Stimulated activated CD8-positive, alpha-beta memory T cell treated with anti-CD3 and anti-CD28 coated beads, Interleukin-12 subunit alpha, Interleukin-12 subunit beta, amount 100 ng/mL, for 1 hour (primary cell): Measurements from ENCODE around the gene ELOVL6.

Source experiments
- DNase-seq: peaks from one replicate; pipeline ENCODE4 v3.0.0-alpha.2; 2020; ENCODE audit warnings: low read depth

ELOVL6 gene

DNA sequence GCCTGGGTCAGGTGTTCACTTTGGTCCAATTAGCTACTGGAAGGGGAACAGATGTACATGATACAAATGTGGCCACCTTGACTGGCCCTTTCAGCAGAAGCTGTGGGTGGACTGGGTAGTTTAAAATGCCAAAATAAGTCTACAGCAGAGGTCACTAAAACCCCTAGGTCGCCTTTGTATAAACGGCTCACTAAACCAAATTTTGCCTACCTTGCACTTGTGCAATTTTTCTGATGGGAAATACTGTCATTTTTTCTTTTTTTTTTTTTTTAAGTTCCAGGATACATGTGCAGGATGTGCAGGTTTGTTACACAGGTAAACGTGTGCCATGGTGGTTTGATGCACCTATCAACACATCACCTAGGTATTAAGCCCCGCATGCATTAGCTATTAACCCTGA is 176.0 kb downstream of the ELOVL6 start:
- no peak for DNase-seq

DNA sequence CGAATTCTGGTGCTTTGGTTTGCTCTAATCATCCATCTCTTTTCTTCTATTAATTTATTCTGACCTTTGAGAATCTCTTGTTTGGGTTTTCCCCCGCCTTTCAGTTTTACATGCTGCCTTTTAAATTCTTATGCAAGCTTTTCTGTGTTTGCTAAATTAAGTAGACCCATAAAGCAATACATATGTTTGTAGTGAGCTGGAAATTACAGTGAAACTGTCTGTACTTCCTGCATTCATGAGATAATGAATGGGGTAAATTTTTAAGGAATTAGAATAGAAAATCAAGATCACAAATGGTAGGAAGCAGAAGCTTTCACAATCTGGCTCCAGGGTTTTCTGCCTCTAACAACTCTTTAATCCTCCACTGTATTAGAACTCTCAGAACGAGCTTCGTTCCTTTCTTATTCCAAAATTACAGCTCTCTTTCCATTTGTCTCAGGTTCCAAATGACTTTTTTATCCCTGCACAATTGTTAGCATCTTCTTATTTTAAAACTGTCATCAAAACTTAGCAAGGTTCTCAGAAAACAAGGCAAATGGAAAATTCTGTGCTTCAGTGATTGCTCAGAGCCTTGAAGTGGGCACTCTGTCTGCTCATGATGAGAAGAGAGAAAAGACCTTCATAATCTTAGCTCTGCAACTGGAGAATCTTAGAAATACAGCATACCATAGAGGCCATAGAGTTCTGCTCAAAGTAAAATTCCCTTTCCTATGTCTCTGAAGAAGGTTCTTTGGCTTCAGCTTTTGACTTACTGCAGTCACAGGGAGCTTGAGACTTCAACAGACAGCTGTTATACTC is 177.6 kb downstream of the ELOVL6 start:
- DNase-seq = no peak

DNA sequence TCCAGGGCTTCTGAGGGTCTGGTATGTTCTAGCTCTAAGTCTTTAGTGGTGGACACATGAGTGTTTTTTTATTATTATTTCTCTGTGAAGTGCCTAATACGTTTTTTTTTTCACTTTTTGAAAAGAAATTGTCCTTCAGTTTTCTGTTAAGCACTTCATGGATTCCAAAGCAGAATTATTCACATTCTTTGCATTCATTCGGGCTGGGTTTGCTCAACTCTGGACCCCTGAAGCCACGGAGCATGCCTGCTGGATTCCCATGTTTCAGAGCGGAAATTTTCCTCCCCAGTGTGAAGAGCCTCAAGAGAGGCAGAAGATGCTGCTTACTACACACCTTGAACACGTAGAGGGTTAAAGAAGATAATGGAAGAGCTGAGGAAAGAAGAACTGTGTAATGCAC is 178.3 kb downstream of the ELOVL6 start:
- no peak for DNase-seq

DNA sequence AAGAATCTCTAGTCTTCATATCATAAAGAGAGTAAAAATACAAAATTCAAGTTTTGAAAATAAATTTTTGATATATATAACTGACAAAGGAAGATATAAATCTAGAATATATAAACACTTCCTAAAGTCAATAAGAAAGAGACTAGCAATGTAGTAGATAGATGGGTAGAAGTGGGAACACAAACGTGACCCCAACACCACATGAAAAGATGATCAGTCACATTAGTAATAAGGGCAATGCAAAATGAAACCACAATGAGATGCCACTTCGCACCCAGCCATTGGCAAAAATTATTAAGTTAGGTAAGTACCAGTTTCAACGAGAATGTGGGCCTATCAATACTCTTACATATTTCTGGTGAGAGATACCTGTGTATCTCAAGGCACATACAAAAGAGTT is 179.3 kb downstream of the ELOVL6 start:
- DNase-seq = no peak

DNA sequence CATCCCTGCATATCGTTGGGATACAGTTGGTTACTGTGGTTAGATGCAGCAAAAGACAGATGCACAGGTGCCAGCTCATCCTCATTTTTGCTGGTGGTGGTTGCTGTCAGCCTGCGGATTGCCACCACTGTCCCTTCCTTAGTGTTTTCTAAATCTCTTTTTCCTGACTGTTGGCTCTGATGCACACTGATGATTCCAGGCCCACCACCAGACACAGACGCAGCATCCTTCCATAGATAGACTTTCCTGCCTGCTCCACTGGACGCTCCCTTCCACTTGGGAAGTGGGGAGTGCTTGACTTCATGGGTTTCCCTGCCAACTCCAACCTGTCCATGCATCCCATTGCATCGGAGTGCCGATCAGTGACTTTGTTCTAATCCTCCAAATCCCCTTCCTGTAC is 184.2 kb downstream of the ELOVL6 start:
- DNase-seq = no peak

DNA sequence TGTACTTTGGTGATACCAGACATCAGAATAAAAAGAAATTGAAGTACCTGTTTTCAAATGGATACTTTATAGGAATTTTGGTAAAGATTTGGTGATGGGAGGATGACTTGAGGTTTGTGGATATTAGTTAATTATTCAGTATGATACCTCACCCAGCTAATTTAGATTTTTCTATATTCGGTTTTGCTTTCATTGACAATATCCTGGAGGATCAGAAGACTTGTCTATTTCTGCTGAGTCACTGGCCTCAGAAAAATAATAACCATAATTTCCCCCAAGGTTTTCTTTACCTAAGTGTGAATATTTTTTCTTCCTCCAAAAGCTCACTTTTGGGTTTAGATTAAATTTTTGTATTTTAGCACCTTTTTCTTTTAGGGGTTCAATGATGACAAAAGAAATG is 185.5 kb downstream of the ELOVL6 start:
- DNase-seq = no peak

DNA sequence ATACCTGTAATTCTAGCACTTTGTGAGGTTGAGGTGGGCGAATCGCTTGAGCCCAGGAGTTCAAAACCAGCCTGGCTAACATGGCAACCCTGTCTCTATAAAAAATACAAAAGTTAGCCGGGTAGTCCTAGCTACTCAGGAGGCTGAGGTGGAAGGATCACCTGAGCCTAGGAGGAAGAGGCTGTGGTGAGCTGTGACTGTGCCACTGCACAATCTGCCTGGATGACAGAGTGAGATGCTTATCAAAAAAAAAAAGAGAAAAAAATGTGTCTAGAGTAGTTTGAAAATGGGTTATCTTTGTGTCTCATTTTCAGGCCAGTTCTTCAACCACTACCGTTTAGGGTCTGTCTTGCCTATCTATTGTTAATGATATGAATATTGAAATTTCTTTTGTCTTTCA is 187.6 kb downstream of the ELOVL6 start:
- DNase-seq = no peak

DNA sequence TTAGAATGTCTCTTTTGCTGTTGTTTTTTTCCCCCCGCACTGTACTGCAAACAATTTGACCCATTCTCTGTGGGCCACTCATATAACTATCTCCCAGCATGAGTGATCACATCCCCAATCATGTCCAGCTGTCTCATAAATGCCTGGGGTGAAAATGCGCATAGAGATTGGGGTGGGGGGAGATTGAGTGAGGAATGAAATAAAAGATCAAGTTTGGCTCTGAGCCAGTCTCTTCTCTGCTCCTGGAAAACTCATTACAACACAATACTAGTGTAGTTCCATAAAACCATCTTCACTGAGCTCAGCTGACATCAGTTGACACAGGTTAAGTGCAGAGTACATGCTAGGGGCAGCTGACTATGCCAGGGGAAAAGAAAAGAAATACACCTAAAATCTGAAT is 188.9 kb downstream of the ELOVL6 start:
- DNase-seq = no peak

DNA sequence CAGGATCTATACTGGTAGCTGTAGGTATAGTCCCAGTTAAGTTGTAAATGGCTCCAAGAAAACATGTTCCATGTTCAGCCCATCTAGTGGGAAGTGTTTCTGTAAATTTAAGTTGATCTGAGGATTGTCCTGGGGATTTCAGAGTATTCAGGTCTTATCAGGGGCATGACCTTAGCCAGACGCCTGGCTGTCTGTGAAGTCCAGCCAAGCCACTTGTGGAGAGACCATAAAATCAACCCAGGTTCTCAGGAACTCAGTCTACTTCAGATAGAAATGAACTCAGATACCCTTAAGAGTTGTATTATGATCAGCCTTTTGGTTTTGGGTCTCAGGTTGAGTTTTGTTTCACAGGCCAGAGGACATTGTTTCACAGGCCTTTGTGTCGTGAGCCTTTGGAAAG is 189.9 kb downstream of the ELOVL6 start:
- DNase-seq = no peak

DNA sequence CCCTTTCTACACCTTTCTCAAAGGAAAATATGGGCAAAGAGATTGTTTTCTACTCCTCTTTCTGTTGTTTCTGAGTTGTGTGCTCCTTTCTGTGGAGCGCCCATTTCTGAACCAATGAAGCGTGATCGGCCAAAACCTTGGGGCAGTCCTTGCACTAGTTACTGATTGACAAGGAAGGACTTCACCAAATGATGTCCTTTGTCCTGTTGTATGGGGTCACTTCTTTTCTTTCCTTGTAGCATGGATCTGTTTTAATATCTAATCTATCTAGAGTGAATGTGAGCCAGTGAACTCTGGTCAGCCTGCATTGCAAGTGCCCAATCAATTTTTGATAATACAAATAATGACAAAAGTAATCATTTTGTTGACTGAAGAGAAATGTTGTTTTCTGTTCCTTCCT is 191.2 kb downstream of the ELOVL6 start:
- no peak for DNase-seq

DNA sequence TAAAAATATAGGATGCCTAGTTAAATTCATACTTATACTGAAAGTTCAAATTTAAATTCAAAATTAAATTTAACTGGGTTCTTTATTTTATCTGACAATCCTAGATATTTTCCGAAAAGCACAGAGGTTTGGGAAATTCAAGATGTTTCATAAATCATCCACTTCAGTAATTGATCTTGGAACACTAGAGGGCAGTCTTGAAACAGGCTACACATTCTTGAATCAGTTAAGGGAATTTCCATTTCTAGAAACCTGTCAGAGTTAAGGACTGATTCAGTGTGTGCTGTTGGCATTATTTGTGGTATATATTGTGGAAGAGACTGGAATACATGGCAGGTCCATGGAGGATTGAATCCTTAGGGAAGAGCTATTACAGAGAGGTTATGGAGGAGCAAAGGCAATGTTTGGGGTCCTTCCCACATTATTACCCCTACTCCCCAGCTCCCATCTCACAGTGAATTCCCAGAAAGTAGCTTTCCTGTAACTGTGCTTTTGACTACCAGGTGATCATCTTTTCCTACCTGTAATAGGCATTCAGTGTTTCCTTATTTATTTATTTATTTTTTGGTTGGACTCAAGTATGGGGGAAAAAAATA is 192.9 kb downstream of the ELOVL6 start:
- peak; percentile 2 for DNase-seq

DNA sequence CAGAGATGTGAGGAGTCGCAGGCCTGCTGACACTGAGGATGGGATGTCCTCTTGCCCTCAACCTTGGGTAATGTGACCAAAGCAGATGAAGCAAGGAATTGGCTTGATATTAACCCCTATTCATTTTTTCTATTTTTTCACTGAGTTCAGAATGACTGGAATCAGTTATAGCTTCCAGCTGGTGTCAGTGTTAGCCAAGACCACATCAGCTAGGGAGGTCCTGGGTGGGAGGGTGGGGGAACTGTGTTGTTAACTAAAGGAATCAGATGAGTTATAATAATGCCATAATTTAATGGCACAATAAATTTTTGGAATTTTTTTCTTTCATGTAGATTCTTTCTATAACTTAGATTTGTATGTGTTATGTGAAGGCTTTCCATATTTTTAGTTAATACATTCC is 193.9 kb downstream of the ELOVL6 start:
- no peak for DNase-seq

DNA sequence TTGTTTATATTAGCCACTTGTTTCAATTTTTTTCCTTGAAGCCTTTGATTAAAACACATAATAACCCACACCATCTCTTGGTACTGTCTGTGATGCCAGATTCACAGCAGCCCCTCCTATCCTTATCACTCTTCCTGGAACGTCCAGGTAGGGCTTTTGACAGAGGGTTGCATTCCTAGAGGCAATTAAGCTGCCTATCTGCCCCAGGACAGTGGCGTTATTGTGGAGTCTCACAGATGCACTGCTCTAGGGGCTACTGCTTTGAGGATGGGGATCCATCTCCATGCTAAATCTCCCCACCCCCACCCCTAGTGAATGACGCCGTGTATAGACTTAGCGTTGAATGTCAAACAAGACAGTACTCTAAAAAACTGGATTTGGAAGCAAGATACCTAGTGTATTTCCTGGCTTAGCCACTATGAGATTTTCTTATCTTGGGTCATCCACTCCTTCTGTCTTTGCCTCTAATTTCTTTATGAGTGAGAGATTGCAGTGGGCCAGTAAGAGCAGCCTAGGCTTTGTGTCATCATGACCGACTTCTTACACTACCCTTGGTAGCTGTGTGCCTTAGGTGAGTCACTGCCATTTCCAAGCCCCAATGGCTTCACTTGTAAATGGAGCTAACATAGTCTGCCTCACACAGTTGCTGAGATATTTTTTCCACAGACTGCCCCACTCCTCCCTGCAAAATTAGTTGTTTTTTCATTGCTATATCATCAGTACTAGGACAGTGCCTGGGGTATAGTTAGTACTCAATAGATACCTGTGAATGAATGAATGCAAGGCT is 194.8 kb downstream of the ELOVL6 start:
- no peak for DNase-seq

DNA sequence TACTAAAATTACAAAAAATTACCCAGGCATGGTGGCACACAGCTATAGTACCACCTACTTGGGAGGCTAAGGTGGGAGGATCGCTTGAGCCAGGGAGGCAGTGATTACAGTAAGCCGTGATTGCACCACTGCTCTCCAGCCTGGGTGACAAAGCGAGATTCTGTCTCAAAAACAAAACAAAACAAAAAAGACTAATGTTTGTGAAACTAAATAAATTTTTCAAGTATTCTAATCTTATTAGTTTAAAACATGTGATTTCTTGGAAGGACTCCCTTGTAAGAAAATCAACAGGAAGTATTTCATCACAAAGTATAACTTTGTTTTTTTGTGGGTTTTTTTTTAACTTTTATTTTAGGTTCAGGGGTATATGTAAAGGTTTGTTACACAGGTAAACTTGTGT is 196.1 kb downstream of the ELOVL6 start:
- DNase-seq = no peak

DNA sequence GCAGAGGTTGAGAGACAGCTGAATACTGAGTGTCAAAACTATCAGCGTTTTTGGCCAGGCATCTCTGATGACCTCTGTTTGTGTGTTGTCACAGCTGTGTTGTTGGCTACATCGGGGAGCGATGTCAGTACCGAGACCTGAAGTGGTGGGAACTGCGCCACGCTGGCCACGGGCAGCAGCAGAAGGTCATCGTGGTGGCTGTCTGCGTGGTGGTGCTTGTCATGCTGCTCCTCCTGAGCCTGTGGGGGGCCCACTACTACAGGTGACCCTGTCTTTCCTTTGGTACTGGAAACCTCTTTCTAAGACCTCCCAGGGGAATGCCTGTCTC is 198.9 kb downstream of the ELOVL6 start:
- DNase-seq = no peak

DNA sequence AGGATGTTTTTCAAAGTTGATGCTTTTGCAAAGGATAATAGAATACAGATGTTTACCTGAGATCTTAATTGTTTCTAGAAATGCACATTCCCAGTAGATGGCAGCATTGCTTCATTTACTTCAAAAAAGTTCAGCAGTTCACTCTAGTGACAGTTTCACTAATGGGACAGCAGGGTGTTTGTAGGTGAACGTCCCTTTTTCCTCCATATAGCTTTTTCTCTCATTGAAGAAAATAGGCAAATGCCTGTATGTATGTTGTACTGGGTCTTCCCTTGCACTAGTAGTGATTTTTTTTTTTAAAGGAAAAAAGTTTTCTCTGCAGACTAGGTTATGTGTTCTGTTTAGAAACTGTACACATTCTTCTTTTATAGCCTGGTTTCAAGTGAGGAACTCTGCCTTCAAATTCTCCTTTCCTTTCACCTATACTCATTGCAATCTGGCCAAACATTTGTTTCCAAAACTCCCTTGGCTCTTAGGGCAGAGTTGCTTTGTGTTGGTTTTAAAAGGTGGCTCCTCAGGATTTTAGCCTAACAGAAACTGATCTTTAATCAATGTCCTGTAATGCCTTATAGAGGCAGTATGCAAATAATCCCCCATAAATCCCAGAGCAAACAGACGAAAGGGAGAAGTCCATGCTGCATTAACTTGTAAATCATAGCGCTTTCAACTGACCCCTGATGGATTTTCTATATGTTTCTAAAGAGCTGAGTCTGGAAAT is 199.4 kb downstream of the ELOVL6 start:
- peak; percentile 1 for DNase-seq

DNA sequence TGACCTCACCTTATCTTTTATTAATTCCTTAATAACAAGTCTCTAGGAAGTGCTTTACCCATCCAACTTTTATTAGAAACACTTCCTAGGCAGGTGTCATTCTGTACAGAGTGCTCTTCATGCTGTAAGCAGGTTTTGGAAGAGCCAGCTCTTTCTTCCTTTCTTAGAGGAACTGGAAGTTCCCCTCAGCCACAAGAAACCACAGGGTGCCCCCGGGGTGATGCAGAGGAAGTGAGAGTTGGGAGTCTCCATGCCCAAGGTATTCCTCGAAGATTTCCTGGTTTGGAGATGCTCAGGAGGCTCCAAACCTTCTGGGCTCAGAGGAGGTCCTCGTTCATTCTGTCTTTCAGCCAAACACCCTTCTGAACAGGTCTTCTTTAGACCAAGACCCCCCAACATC is 201.9 kb downstream of the ELOVL6 start:
- no peak for DNase-seq
